ENCODE measurements around the gene PROSER1. TPM values are rescaled to one million over a fixed set of nuclear protein-coding genes. Genes with fewer than 3 reads are reported as not detected.
"Not testable (repeated sequence)": the region's sequence is repeated elsewhere in the genome, so short reads cannot be mapped to it uniquely, and the experiment has no call there.

PROSER1 gene
- total RNA-seq, result 10 to 100 TPM; 19.0 to 34.3 TPM
- polyA plus RNA-seq (ENCODE audit: insufficient read length in 2 of 2), result 10 to 100 TPM; 30.0 to 33.2 TPM
- long read RNA-seq, donor 1, full-length matches to known transcripts, result 3 of 10 reads
- long read RNA-seq, donor 1, partial matches to known transcripts, result 7 of 10 reads
- long read RNA-seq, donor 1, other reads (novel, unspliced or antisense), result 0 of 10 reads
- long read RNA-seq, donor 2, result 0 reads
- long read RNA-seq, donor 3, partial matches to known transcripts, result 0 of 2 reads
- long read RNA-seq, donor 3, other reads (novel, unspliced or antisense), result 0 of 2 reads
- long read RNA-seq, donor 4, partial matches to known transcripts, result 0 of 4 reads
- long read RNA-seq, donor 4, other reads (novel, unspliced or antisense), result 0 of 4 reads

GRCh38 chr13:39037880-39038568 lies at the start of gene PROSER1, which contains the start of gene NHLRC3:
PROSER1 (minus strand) TSS chr13:39038089; CDS start chr13:39037242, 847 bp downstream.
NHLRC3 (plus strand) TSS chr13:39038456; CDS start chr13:39038640, 184 bp downstream.
- Histone ChIP-seq H3K9me3 (ENCODE audit: control insufficient read depth, insufficient read depth, low read length) (no peaks in the 10 kb centered on the region), H3K27me3 (ENCODE audit: control insufficient read depth, insufficient read depth, low read length) (no peaks in the 10 kb centered on the region), H3K27ac (ENCODE audit: low read depth, low read length) (peak within 1 kb of the TSS; percentile 86), H3K4me3 (ENCODE audit: low read depth, low read length) (peak within 1 kb of the TSS; percentile 99), H3K36me3 (ENCODE audit: control insufficient read depth, insufficient read depth, low read length) (no peaks in the 10 kb centered on the region), H3K4me1 (ENCODE audit: control insufficient read depth, insufficient read depth, low read length) (peaks cover 5% of the 10 kb centered on the region)
- WGBS (ENCODE audit: insufficient coverage), result 0% methylated on average over 33 of the region's 41 CpGs
- DNase-seq (ENCODE audit: low read depth in 4 of 6, low spot score in 6 of 6), result peak; percentile 93 to 100 (median 96)

- not testable (repeated sequence) for H3K36me3 ChIP-seq (ENCODE audit: control insufficient read depth, insufficient read depth, low read length); H3K4me3 ChIP-seq (ENCODE audit: low read depth, low read length); H3K9me3 ChIP-seq (ENCODE audit: control insufficient read depth, insufficient read depth, low read length); H3K27me3 ChIP-seq (ENCODE audit: control insufficient read depth, insufficient read depth, low read length); H3K4me1 ChIP-seq (ENCODE audit: control insufficient read depth, insufficient read depth, low read length); H3K27ac ChIP-seq (ENCODE audit: low read depth, low read length); DNase-seq (ENCODE audit: low read depth in 4 of 6, low spot score in 6 of 6)
- WGBS (ENCODE audit: insufficient coverage), result no CpG with 5 or more reads among the region's 1 CpG
Measured at GRCh38 chr13:39086251-39086945, 48.5 kb upstream of the PROSER1 start.

GRCh38 chr13:39073983-39074382 lies 36.1 kb upstream of the PROSER1 start:
- no peak overlapping the region for H3K4me3 ChIP-seq (ENCODE audit: low read depth, low read length)
- H3K27me3 ChIP-seq (ENCODE audit: control insufficient read depth, insufficient read depth, low read length), result no peaks in the 10 kb centered on the region
- no peaks in the 10 kb centered on the region for H3K4me1 ChIP-seq (ENCODE audit: control insufficient read depth, insufficient read depth, low read length)
- DNase-seq (ENCODE audit: low read depth in 4 of 6, low spot score in 6 of 6), result no peak
- H3K9me3 ChIP-seq (ENCODE audit: control insufficient read depth, insufficient read depth, low read length), result no peaks in the 10 kb centered on the region
- H3K36me3 ChIP-seq (ENCODE audit: control insufficient read depth, insufficient read depth, low read length), result no peaks in the 10 kb centered on the region
- WGBS (ENCODE audit: insufficient coverage), result 48% methylated on average over 2 of the region's 3 CpGs
- no peak overlapping the region for H3K27ac ChIP-seq (ENCODE audit: low read depth, low read length)

GRCh38 chr13:39072842-39073241 lies 35.0 kb upstream of the PROSER1 start:
- Histone ChIP-seq H3K4me3 (ENCODE audit: low read depth, low read length) (no peak overlapping the region), H3K27ac (ENCODE audit: low read depth, low read length) (no peak overlapping the region), H3K4me1 (ENCODE audit: control insufficient read depth, insufficient read depth, low read length) (no peaks in the 10 kb centered on the region), H3K27me3 (ENCODE audit: control insufficient read depth, insufficient read depth, low read length) (no peaks in the 10 kb centered on the region), H3K36me3 (ENCODE audit: control insufficient read depth, insufficient read depth, low read length) (no peaks in the 10 kb centered on the region), H3K9me3 (ENCODE audit: control insufficient read depth, insufficient read depth, low read length) (no peaks in the 10 kb centered on the region)
- WGBS (ENCODE audit: insufficient coverage), result 90% methylated on average over 2 of the region's 2 CpGs
- DNase-seq (ENCODE audit: low read depth in 4 of 6, low spot score in 6 of 6), result no peak

GRCh38 chr13:39062004-39062403 lies 24.1 kb upstream of the PROSER1 start:
- DNase-seq (ENCODE audit: low read depth in 4 of 6, low spot score in 6 of 6), result no peak
- no peak overlapping the region for H3K4me3 ChIP-seq (ENCODE audit: low read depth, low read length)
- H3K9me3 ChIP-seq (ENCODE audit: control insufficient read depth, insufficient read depth, low read length), result no peaks in the 10 kb centered on the region
- no peak overlapping the region for H3K27ac ChIP-seq (ENCODE audit: low read depth, low read length)
- no peaks in the 10 kb centered on the region for H3K4me1 ChIP-seq (ENCODE audit: control insufficient read depth, insufficient read depth, low read length)
- 94% methylated on average over 4 of the region's 4 CpGs for WGBS (ENCODE audit: insufficient coverage)
- no peaks in the 10 kb centered on the region for H3K27me3 ChIP-seq (ENCODE audit: control insufficient read depth, insufficient read depth, low read length)
- H3K36me3 ChIP-seq (ENCODE audit: control insufficient read depth, insufficient read depth, low read length), result peaks cover 2% of the 10 kb centered on the region

GRCh38 chr13:39058040-39058439 lies 20.2 kb upstream of the PROSER1 start:
- H3K4me3 ChIP-seq (ENCODE audit: low read depth, low read length), result no peak overlapping the region
- no peaks in the 10 kb centered on the region for H3K4me1 ChIP-seq (ENCODE audit: control insufficient read depth, insufficient read depth, low read length)
- no peak overlapping the region for H3K27ac ChIP-seq (ENCODE audit: low read depth, low read length)
- no peaks in the 10 kb centered on the region for H3K27me3 ChIP-seq (ENCODE audit: control insufficient read depth, insufficient read depth, low read length)
- DNase-seq (ENCODE audit: low read depth in 4 of 6, low spot score in 6 of 6), result no peak
- peaks cover 3% of the 10 kb centered on the region for H3K9me3 ChIP-seq (ENCODE audit: control insufficient read depth, insufficient read depth, low read length)
- H3K36me3 ChIP-seq (ENCODE audit: control insufficient read depth, insufficient read depth, low read length), result no peaks in the 10 kb centered on the region

- Histone ChIP-seq H3K4me3 (ENCODE audit: low read depth, low read length) (no peak overlapping the region), H3K4me1 (ENCODE audit: control insufficient read depth, insufficient read depth, low read length) (no peaks in the 10 kb centered on the region), H3K27ac (ENCODE audit: low read depth, low read length) (no peak overlapping the region), H3K27me3 (ENCODE audit: control insufficient read depth, insufficient read depth, low read length) (no peaks in the 10 kb centered on the region), H3K36me3 (ENCODE audit: control insufficient read depth, insufficient read depth, low read length) (no peaks in the 10 kb centered on the region), H3K9me3 (ENCODE audit: control insufficient read depth, insufficient read depth, low read length) (peaks cover 3% of the 10 kb centered on the region)
- DNase-seq (ENCODE audit: low read depth in 4 of 6, low spot score in 6 of 6), result no peak
- no CpG with 5 or more reads among the region's 1 CpG for WGBS (ENCODE audit: insufficient coverage)
Measured at GRCh38 chr13:39056018-39056417, 18.1 kb upstream of the PROSER1 start.

GRCh38 chr13:39054112-39054511 lies 16.2 kb upstream of the PROSER1 start:
- no peak overlapping the region for H3K4me3 ChIP-seq (ENCODE audit: low read depth, low read length)
- 100% methylated on average over 2 of the region's 3 CpGs for WGBS (ENCODE audit: insufficient coverage)
- H3K9me3 ChIP-seq (ENCODE audit: control insufficient read depth, insufficient read depth, low read length), result peaks cover 3% of the 10 kb centered on the region
- no peaks in the 10 kb centered on the region for H3K36me3 ChIP-seq (ENCODE audit: control insufficient read depth, insufficient read depth, low read length)
- no peaks in the 10 kb centered on the region for H3K4me1 ChIP-seq (ENCODE audit: control insufficient read depth, insufficient read depth, low read length)
- no peak for DNase-seq (ENCODE audit: low read depth in 4 of 6, low spot score in 6 of 6)
- H3K27ac ChIP-seq (ENCODE audit: low read depth, low read length), result no peak overlapping the region
- no peaks in the 10 kb centered on the region for H3K27me3 ChIP-seq (ENCODE audit: control insufficient read depth, insufficient read depth, low read length)

- no peak overlapping the region for H3K27ac ChIP-seq (ENCODE audit: low read depth, low read length)
- 55% methylated on average over 5 of the region's 6 CpGs for WGBS (ENCODE audit: insufficient coverage)
- no peak for DNase-seq (ENCODE audit: low read depth in 4 of 6, low spot score in 6 of 6)
- H3K27me3 ChIP-seq (ENCODE audit: control insufficient read depth, insufficient read depth, low read length), result no peaks in the 10 kb centered on the region
- H3K36me3 ChIP-seq (ENCODE audit: control insufficient read depth, insufficient read depth, low read length), result no peaks in the 10 kb centered on the region
- peaks cover 3% of the 10 kb centered on the region for H3K9me3 ChIP-seq (ENCODE audit: control insufficient read depth, insufficient read depth, low read length)
- H3K4me3 ChIP-seq (ENCODE audit: low read depth, low read length), result no peak overlapping the region
- H3K4me1 ChIP-seq (ENCODE audit: control insufficient read depth, insufficient read depth, low read length), result no peaks in the 10 kb centered on the region
Measured at GRCh38 chr13:39052944-39053343, 15.1 kb upstream of the PROSER1 start.
